GM21737 (cell line): ENCODE data around the gene GRXCR2.
"Not testable (repeated sequence)": the region's sequence is repeated elsewhere in the genome, so short reads cannot be mapped to it uniquely, and the experiment has no call there.

ENCODE experiments used
- ATAC-seq: cut with Tn5 transposase; IDR thresholded peaks from one replicate; pipeline ENCODE4 v1.9.1; 2021; ENCODE audit warnings: mild to moderate bottlenecking, moderate library complexity; ENCODE audit not compliant: unreplicated experiment

Gene GRXCR2

GRCh38 chr5:145872914-145873313 lies at the start of gene GRXCR2:
GRXCR2 (minus strand) TSS chr5:145873014; CDS start chr5:145872968, 46 bp downstream.
- ATAC-seq = no peak

- no peak for ATAC-seq
Observed at GRCh38 chr5:145922059-145922458, 49.2 kb upstream of the GRXCR2 start.

- ATAC-seq = no peak
Observed at GRCh38 chr5:145921211-145921610, 48.4 kb upstream of the GRXCR2 start.

- no peak for ATAC-seq
Observed at GRCh38 chr5:145920542-145921210, 47.9 kb upstream of the GRXCR2 start.

- ATAC-seq = no peak
Observed at GRCh38 chr5:145919413-145919812, 46.6 kb upstream of the GRXCR2 start.

GRCh38 chr5:145918397-145918796 lies 45.6 kb upstream of the GRXCR2 start:
- ATAC-seq = no peak

- no peak for ATAC-seq
Observed at GRCh38 chr5:145917288-145917687, 44.5 kb upstream of the GRXCR2 start.

- no peak for ATAC-seq
Observed at GRCh38 chr5:145915970-145916638, 43.3 kb upstream of the GRXCR2 start.

GRCh38 chr5:145913701-145914100 lies 40.9 kb upstream of the GRXCR2 start:
- no peak for ATAC-seq

- no peak for ATAC-seq
Observed at GRCh38 chr5:145912594-145912993, 39.8 kb upstream of the GRXCR2 start.

- ATAC-seq = no peak
Observed at GRCh38 chr5:145912019-145912418, 39.2 kb upstream of the GRXCR2 start.

- ATAC-seq = no peak
Observed at GRCh38 chr5:145911164-145911563, 38.4 kb upstream of the GRXCR2 start.

- no peak for ATAC-seq
Observed at GRCh38 chr5:145908206-145908960, 35.6 kb upstream of the GRXCR2 start.

- ATAC-seq = no peak
Observed at GRCh38 chr5:145906401-145906800, 33.6 kb upstream of the GRXCR2 start.

- ATAC-seq = no peak
Observed at GRCh38 chr5:145904743-145905142, 31.9 kb upstream of the GRXCR2 start.

GRCh38 chr5:145903867-145904266 lies 31.1 kb upstream of the GRXCR2 start:
- no peak for ATAC-seq

- no peak for ATAC-seq
Observed at GRCh38 chr5:145903113-145903512, 30.3 kb upstream of the GRXCR2 start.

- no peak for ATAC-seq
Observed at GRCh38 chr5:145902421-145902820, 29.6 kb upstream of the GRXCR2 start.

GRCh38 chr5:145898171-145898570 lies 25.4 kb upstream of the GRXCR2 start:
- no peak for ATAC-seq

- not testable (repeated sequence) for ATAC-seq
Observed at GRCh38 chr5:145891378-145891777, 18.6 kb upstream of the GRXCR2 start.

- no peak for ATAC-seq
Observed at GRCh38 chr5:145889611-145890010, 16.8 kb upstream of the GRXCR2 start.
